T follicular helper cell (primary cell): Measurements from ENCODE around the gene ALDH1L2.

Source experiments
- DNase-seq: peaks from one replicate; pipeline ENCODE4 v3.0.0-alpha.2; 2020; ENCODE audit warnings: low read depth

ALDH1L2 gene

DNA sequence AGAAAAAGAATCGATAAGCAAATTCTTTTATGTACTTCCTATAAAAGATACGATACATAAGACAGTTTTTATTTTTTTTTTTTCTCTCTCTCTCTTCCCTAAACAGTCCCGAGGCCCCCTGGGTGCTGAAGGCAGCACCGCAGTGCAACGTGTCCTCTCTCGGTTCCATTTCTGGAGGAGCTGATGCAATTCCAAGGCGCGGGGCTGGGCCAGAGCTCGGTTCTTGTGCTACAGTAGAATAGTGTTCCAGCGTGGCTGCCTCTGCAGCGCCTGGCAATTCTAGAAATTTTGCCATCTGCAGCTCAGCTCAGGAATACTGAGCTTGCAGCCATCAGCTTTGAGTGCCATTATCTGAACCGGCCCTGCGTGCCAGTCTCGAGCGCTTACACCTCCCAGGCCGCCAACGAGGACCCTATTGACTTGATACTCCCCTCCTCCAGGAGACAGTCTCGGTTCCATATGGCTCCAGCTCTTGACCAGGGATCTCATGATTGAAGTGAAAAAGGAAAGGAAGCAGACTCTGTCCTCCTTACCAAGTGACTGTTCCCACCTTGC lies 630 bp downstream of the ALDH1L2 start:
- no peak for DNase-seq

DNA sequence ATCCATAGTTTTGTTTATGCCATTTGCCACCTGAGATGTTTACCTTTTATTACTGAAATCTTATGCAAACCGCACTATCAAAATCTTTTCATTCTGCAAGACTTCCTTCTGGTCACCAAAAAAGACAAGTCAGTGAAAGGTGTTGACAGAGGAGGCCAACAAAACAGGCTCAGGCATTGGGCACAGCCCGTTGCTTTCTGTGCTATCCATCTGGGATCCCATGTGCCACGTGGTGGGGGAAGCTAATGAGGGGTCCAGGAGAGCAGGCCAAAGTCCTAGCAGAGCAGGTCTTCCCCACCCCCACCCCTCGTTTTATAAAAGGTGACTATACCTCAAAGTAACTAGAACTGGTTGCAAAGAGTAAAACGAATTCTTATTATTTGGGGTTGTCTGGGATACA lies 1.2 kb downstream of the ALDH1L2 start:
- no peak for DNase-seq

DNA sequence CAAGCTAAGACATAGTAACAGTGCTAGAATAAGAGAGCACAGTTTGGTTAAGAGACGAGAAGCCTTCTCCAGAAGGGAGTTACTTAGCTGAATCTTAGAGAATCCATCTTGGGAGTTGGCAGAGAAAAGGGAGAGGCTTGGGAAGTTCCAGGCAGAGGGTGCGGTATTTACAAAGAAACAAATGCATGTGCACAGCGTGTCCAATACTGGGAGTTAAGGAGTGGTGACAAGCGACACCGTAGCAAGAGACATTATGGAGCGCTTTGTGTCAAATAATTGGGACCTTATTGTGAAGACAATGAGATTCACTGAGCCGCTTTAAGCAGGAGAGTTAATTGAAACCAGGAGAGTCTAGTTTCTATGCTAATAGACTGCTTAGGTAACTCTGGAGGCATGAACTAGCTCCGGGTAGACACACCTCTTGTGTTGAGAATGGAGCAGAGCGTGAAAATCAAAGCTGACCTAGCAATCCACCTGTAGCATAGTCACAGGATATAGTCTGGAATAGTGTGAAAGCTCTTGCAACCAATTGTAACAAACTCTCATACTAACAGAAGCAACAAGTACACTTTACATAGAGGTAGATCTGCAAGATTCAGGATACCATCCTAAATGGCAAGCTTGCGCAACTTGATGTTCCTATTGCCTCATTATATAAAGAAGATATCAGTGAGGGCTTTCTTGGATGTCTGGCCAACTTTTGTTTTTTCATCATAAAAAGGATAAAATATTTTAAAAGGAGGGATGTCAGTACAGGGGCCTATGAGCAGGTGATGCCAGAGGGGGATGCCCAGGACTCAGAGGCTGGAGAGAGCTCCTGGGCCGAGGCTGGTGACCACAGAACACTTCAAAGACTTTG lies 5.3 kb downstream of the ALDH1L2 start:
- DNase-seq, result no peak

DNA sequence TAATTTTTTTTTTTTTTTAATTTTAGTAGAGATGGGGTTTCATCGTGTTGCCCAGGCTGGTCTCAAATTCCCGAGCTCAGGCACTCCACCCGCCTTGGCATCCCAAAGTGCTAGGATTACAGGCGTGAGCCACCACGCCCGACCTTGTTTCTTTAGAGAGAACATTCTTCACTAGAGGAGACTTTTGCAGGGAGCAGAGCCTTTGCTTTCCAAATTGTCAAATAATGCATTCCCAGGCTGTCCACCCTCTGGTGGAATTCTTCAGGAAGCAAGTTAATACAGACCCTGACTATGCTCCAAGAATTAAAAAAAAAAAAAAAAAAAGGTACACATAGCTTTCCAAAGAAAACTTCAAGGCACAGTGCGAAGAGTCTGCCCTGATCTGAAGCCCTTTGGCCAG lies 6.8 kb downstream of the ALDH1L2 start:
- no peak for DNase-seq

DNA sequence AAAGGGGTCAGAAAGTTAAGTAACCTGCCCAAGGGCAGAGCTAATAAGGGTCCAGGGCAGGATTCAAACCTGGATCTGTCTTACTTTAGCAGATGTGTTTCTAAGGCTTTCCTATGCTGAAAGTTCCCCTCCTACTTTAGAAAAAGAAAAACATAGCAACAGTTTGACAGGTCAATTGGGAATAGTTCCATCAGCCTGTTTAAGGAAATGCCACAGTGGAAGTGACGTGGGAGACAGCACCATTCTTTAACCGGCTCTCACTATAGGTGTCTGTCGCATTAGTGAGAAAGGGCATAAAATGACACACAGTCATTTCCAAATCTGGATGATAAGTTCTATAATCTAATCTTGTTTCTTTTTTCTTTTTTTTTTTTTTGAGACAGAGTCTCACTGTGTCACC lies 7.3 kb downstream of the ALDH1L2 start:
- DNase-seq, result no peak

DNA sequence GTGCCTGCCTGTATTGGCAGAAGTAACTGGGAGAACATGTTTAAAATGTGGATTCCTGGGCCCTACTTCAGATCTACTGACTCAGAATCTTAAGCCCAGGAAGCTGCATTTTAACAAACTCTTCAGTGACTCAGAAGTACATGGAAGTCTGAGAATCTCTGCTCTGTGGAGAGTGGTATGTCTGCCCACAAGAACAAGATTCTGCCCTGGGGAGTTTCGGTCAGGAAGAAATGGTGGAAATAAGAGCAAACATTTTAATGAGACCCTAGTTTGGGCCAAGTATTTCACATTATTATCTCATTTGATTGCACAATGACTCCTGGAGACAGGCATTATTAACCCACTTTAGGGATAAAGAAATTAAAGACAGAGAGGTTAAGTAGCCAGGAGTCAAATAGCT lies 8.2 kb downstream of the ALDH1L2 start:
- no peak for DNase-seq

DNA sequence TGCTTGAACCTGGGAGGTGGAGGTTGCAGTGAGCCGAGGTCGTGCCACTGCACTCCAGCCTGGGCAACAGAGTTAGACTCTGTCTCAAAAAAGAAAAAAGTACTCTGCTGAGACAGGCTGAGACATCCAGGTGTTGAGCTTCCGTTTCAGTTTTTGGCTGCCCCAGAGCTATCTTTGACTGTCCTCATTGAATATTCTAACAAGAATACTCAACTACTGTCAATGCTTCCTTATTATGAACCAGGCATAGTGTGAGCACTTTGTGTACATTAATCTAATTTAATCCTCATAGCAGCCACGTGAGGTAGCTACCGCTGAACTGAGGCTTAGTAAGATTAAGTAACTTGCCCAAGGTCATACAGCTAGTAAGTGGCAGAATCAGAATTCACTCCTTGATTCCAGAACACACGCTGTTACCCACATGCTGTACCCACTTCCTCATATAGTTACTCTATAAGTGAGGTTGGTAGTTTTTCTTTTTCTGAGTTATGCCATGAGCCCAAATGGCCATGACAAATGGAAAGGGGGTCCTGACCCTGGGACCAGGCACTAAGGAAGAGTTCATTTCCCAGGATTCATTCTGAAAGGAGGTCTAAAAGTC lies 11.3 kb downstream of the ALDH1L2 start:
- DNase-seq, result no peak

DNA sequence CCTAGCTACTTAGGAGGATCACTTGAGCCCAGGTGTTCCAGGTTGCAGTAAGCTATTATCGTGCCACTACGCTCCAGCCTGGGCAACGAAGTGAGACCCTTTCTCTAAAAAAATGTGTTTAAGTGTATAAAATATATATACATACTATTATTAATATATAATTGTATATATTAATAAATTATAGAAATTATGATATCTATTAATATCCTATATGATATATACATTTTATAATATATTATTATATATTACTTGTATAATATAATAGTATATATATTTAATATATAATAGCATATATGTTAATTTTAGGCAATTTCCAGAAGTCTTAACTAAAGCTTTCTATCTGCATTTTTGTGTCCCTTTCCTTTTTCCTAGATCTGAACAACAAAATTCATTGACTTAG lies 12.3 kb downstream of the ALDH1L2 start:
- DNase-seq, result no peak

DNA sequence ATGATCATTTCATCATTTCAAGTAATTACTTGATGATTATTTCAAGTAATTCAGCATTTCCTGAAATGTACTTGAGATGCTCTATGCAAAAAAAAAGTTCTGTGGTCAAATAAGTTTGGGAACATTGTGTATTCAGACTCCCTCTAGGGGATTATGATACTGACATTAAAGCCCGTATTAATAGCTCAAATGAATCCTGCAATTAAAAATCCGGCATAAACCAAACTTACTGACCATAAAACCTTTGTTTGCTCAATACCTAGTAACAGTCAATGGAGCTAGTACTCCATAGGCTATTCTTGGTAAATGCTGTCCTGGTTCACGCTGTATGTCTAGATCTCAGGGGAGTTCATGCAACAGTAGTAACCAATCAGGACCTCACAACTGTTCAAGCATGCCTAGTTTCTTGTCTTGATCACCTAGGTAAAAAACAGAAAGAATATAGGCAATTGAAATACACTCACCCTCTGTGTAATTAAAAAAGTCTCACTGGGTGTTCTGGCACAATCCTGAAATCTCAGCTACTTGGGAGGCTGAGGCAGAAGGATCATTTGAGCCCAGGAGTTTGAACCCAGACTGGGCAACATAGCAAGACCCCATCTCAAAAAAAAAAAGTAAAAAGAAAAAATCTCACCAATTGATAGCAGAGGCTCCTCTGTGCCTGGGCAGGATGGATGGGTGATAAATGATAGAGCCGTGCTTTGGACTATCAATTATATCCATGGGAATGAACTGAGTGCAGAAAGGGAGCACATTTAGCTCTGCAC lies 14.1 kb downstream of the ALDH1L2 start:
- DNase-seq, result no peak

DNA sequence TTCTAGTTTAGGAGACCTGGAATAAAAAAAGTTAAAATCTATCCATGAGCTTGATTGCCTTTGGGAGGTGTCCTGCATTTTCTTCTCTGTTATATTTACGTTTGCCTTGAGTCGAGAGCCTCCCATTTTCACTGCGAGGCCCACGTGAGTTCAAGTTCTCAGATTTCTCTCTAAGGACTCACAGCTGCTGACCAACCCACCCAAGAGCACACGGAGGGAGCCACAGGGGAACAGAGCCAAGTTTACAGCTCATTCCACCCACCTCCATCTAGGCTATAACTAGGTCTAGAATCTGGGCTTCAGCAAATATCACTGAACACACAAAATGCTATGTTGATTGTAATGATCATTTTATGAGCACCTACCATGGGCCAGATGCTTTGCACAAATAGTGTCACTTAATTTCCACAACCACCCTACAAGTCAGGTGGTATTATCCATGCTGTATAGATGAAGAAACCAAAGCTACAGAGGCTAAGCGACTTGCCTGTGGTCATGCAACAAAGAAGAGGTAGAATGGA lies 16.7 kb downstream of the ALDH1L2 start:
- no peak for DNase-seq

DNA sequence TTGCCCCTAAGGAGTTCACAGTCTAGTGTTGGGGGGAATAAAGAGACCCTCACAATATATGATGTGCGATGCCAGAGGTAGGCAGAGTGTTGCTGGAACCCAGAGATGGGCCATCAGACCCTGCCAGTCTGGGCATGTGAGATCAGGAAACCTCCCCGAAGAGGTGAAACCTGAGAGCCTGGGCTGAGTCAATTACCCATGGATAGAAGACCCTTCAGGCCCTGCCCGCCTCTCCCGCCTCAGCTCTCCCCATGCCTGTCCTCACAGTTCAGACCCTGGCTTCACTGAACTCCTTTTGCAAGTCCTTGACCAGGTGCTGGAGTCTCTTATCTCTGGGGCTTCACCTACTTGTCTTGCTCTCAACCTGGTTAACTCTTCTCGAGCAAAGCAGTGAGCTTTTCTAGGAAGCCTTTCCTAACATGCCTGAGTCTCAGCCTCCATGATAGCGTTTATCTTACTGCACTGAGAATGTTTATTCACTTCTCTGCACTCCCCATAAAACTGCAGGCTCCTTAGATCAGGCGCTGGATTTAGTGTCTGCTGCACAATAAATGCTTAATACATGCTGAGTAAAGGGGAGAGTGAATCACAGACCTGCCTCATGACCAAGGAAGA lies 19.6 kb downstream of the ALDH1L2 start:
- DNase-seq, result no peak

DNA sequence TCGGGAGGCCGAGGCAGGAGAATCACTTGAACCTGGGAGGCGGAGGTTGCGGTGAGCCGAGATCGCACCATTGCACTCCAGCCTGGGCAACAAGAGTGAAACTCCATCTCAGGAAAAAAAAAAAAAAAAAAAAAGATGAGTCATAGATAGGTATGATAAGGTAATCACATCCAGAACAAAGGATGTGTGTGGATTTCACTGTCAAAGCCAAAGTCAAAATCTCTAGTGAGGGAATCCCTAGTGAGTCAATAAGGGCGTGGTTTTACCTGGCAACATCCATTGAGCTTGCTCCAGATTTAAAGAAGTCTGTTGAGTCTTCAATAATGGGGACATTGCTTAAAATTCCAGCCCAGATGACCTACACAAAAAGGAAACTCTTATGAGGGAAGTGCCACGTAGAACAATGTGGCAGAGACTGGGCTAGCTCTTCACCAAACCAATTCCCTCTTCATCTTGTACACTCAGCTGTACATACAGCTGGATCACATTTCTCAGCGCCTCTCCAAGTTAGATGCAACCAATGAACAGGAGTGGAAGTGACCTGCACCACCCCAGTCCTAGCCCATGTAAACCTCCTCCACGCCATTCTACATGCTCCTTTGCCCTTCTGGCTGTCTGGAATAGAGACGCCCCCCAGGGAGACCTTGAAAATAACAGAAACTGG lies 23.4 kb downstream of the ALDH1L2 start:
- no peak for DNase-seq

DNA sequence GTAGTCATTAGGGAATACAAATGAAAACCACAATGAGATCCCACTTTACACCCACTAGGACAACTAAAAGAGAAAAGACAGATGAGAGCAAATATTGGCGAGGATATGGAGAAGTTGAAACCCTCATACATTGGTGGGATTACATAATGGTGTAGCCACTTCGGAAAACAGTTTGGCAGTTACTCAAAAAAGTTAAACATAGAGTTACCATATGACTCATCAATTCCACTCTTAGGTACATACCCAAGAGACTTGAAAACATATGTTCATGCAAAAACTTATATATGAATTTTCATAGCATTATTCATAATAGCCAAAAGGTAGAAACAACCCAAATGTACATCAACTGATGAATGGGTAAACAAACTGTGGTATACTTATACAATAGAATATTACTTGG lies 27.1 kb downstream of the ALDH1L2 start:
- DNase-seq, result no peak

DNA sequence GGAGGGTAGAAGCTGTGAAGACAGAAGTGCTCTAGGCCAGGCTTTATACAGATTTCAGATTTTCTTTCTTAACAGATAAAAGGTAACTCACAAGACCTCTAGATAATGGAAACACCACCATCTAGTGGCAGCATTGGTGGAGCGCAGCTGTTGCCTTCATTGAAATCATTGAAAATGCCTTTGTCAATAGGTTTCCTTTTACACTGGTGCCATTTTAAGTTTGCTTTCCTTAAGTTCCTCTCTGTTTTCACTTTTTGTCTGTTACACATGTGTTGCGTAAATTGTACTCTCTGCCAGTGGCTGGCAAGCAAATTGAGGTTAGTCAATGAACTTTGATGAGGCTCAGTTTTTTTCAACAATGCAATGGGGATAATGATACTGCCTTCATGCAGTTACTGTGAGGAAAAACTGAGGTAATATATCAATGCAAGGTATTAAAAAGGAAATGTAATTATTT lies 31.1 kb downstream of the ALDH1L2 start:
- DNase-seq, result peak; percentile 57

DNA sequence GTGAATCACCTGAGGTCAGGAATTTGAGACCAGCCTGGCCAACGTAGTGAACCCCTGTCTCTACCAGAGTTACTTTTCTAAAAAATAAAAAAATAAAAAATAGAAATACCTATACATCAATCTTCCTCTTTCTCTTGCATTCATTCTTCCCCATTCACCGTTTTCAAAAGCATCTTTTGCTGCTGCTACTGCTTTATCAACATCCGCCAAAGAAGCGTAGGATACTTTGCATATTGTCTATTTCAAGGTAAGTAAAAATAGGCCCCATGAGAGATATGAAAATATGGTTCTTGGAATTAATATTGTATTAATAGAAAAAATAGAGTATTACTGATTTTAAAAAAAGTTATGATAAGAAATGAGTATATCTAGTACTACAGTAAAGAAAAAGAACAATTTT lies 32.3 kb downstream of the ALDH1L2 start:
- no peak for DNase-seq

DNA sequence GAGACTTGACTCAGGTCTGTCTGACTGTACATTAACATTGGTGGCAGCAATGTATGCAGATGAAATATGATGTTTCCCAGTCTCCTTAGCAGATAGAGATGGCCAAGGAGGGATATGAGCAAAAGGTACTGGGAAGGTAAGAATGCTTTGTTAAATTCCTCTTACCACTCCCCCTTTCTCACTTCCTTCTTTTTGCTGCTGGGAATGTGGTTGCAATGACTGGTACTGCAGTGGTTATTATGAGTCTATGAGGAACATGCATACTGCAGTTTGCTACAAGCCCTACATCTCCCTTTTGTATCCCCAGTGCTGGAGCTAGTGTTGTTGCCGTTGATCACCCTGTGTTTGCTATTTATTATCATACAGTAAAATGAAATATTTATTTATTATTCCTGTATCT lies 35.9 kb downstream of the ALDH1L2 start:
- no peak for DNase-seq

DNA sequence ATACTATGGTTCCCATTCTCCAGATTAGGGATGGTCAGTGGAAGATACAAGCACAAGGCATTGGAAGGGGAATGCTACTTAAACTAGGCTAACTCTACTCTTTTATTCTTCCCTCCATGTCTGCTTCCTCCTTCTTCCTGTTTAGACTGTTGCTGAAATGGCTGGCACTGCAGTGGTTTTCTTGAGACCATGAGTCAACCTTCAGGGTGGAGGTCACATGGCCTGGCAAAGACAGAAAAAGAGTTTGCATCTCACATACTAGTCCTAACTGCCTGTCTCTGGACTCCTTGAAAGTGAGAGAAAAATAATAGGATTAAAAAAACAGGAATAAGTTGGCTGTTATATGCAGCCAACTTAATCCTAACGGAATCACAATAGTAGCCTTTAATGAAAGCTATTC lies 37.0 kb downstream of the ALDH1L2 start:
- DNase-seq, result no peak

DNA sequence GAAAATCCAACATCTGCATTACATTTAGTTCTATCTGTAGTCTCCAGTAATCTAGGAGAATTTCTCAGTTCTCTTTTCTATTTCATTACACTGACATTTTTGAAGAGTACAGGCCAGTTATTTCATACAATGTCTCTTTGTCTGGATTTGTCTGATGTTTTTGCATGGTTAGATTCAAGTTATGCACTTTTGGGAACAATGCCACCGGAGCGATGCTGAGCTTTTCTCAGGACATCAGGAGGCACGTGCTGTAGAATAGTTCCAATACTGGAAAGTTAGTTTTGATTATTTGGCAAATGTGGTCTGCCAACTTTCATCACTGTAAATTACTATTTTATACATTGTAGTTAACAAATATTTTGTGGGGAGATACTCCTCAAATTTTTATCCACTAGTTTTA lies 43.1 kb downstream of the ALDH1L2 start:
- DNase-seq, result no peak

DNA sequence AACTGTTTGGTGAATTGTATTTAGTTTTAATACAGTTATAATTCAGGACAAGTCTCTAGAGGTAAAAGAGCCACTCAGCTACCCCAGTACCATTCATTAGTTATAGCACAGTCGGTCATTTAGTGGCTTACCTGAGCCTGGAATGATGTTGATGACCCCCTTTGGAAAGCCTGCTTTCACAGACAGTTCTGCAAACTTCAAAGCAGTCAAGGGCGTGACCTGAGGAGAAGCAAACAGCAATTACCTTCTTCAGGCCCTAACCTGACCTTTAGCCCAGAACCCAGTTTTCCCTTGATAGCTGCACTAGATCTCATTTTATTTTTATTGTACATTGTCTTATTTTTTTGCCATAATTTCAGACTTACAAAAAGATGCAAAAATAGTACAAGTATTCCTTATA lies 43.8 kb downstream of the ALDH1L2 start:
- no peak for DNase-seq

DNA sequence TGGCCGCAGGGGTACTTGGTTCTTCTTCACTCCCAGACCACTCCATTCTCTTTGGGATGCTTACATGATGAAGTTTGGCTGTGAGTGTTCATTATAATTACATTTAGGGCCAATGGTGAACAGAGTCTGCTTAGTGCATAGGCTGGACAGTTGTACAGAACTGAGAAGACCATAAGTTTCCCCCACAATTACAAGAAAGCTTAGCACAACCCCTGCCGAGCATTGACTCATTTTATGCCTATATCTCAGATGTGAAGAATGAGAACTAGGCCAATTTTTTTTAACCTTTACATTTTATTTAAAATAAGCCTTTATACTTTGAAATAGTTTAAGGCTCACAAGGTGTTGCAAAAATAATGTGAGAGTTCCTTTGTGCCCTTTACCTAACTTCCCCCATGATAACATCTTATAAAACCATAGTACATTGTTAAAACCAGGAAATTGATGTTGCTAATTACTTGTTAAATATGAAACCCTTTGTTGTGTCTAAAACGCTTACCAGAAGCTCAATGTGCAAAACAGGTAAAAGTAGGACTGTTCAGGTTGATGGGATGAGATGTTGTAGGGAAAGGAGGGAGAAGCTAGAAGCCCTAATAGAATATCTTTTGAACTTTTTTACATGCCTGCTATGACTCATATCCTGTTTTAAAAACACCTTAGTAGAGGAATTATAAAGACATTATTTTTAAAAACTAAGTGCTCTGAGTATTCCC lies 47.2 kb downstream of the ALDH1L2 start:
- no peak for DNase-seq

DNA sequence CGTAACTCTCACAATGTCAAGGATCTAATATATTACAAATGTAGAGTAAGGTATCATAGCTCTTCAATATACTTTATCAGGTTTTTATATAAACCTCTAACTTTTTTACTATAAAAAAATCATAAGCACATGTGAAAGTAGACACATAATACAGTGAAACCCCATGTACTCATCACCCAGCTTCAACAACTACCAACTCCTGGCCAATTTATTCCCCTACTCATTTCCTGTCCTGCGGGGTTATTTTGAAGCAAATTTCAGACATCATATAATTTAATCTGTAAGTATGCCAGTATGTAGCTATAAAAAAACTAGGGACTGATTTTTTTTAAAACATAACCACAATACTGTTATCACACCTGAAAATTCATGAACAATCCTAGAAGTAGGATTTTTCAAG lies 50.4 kb downstream of the ALDH1L2 start:
- DNase-seq, result no peak
